ENCODE data around the gene JAKMIP1. TPM values are rescaled to one million over a fixed set of nuclear protein-coding genes. Genes with fewer than 3 reads are reported as not detected.

Gene JAKMIP1
- total and polyA plus RNA-seq, 2 donors (not counting 1 experiment from before 2014, with no cell fraction given) = 0.49 to 1.0 TPM

DNA sequence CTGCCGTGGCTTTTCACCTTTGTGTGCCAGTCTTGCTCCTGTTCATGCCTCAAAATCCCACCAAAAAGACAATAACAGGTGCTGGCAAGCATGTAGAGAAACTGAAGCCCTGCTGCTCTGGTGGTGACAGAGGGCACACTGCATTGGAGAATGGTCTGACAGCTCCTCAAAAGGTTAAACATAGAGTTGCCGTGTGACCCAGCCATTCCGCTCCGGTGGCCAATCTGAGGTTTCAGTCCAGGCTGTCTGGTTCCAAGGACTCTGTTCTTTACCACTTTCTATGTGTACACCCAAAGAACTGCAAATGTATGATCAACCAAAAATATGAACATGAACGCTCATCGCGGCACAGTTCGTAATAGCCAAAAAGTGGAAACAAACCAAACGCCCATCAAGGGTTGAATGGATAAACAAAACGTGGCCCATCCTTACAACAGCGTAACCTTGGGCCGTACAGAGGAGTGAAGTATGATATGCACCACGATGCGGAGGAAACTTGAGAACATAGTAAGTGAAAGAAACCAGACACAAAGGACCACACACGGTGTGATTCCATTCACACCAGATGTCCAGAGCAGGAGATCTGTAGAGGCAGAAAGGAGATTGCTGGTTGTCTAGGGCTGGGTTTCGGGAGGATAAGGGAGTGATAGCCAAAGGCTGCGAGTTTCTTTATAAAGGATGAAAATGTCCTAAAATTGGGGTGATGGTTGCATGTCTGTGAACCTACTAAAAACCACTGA is 35.7 kb upstream of the JAKMIP1 start:
- no peak for ATAC-seq (ENCODE audit: low read depth)
- Histone ChIP-seq H3K4me1 (ENCODE audit: control insufficient read depth in 2 of 2, insufficient read depth in 2 of 2, low read length in 2 of 2) (no peaks in the 10 kb centered on the region), H3K4me3 (ENCODE audit: control extremely low read depth in 1 of 5, extremely low read depth in 1 of 5, insufficient read depth in 1 of 5, low read depth in 2 of 5, low read length in 4 of 5) (no peak overlapping the region), H3K9ac (ENCODE audit: low read length) (no peak overlapping the region), H3K4me2 (replicated peaks; ENCODE audit: low read depth, low read length, poor library complexity, severe bottlenecking) (no peak overlapping the region), H3K36me3 (replicated peaks in 1 of 2; ENCODE audit: control extremely low read depth in 1 of 2, control insufficient read depth in 1 of 2, extremely low read depth in 1 of 2, insufficient read depth in 2 of 2, low read length in 1 of 2) (no peaks in the 10 kb centered on the region), H3K79me2 (ENCODE audit: control insufficient read depth, insufficient read depth, low read length) (no peaks in the 10 kb centered on the region), H3K9me3 (ENCODE audit: control extremely low read depth in 1 of 3, control insufficient read depth in 2 of 3, insufficient read depth in 1 of 3, low read length in 2 of 3) (peaks cover 0 to 3% (median 0%) of the 10 kb centered on the region in 3 donors), H4K20me1 (ENCODE audit: control insufficient read depth, insufficient read depth, low read length, poor library complexity, severe bottlenecking) (no peaks in the 10 kb centered on the region), H3K27ac (ENCODE audit: low read length in 2 of 2) (no peak overlapping the region), H2AFZ (ENCODE audit: insufficient read depth, low read depth, low read length, poor library complexity, severe bottlenecking) (no peak overlapping the region), H3K27me3 (replicated peaks in 1 of 4; ENCODE audit: control extremely low read depth in 1 of 4, control insufficient read depth in 3 of 4, insufficient read depth in 4 of 4, low read length in 3 of 4) (no peaks in the 10 kb centered on the region)
- ChIA-PET CTCF (no interaction called here), POLR2A (no interaction called here)
- WGBS (ENCODE audit: insufficient coverage) = 88% methylated on average over 14 of the region's 17 CpGs
- Mint-ChIP-seq H3K4me3 (no peak overlapping the region), H3K27ac (no peak overlapping the region), H3K9me3 (ENCODE audit: insufficient read depth) (no peaks in the 10 kb centered on the region), H3K4me1 (no peaks in the 10 kb centered on the region), H3K27me3 (no peaks in the 10 kb centered on the region)
- intact Hi-C loops (cut with micrococcal nuclease) = no loop called here
- DNase-seq = no peak
- TF ChIP-seq EZH2 (IDR thresholded peaks at IDR 0.05; ENCODE audit: borderline replicate concordance, insufficient read depth, low read depth, low read length, poor library complexity, severe bottlenecking) = no peak

- no peaks in the 10 kb centered on the region for H3K27me3 ChIP-seq (replicated peaks in 1 of 4; ENCODE audit: control extremely low read depth in 1 of 4, control insufficient read depth in 3 of 4, insufficient read depth in 4 of 4, low read length in 3 of 4)
- H3K27me3 Mint-ChIP-seq = no peaks in the 10 kb centered on the region
Observed at GRCh38 chr4:6235012-6235411, 34.7 kb upstream of the JAKMIP1 start.

More at GRCh38 chr4:6235012-6235411, 34.7 kb upstream of the JAKMIP1 start:
- 76% methylated on average over 5 of the region's 7 CpGs for WGBS (ENCODE audit: insufficient coverage)
- TF ChIP-seq EZH2 (IDR thresholded peaks at IDR 0.05; ENCODE audit: borderline replicate concordance, insufficient read depth, low read depth, low read length, poor library complexity, severe bottlenecking) = no peak
- TF ChIP-seq, protein P1, sequence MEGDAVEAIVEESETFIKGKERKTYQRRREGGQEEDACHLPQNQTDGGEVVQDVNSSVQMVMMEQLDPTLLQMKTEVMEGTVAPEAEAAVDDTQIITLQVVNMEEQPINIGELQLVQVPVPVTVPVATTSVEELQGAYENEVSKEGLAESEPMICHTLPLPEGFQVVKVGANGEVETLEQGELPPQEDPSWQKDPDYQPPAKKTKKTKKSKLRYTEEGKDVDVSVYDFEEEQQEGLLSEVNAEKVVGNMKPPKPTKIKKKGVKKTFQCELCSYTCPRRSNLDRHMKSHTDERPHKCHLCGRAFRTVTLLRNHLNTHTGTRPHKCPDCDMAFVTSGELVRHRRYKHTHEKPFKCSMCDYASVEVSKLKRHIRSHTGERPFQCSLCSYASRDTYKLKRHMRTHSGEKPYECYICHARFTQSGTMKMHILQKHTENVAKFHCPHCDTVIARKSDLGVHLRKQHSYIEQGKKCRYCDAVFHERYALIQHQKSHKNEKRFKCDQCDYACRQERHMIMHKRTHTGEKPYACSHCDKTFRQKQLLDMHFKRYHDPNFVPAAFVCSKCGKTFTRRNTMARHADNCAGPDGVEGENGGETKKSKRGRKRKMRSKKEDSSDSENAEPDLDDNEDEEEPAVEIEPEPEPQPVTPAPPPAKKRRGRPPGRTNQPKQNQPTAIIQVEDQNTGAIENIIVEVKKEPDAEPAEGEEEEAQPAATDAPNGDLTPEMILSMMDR (IDR thresholded peaks at IDR 0.05) = no peak
- peaks cover 0 to 3% (median 0%) of the 10 kb centered on the region in 3 donors for H3K9me3 ChIP-seq (ENCODE audit: control extremely low read depth in 1 of 3, control insufficient read depth in 2 of 3, insufficient read depth in 1 of 3, low read length in 2 of 3)
- H3K4me3 ChIP-seq (ENCODE audit: control extremely low read depth in 1 of 5, extremely low read depth in 1 of 5, insufficient read depth in 1 of 5, low read depth in 2 of 5, low read length in 4 of 5) = no peak overlapping the region
- Mint-ChIP-seq H3K4me1 (no peaks in the 10 kb centered on the region), H3K27ac (no peak overlapping the region), H3K9me3 (ENCODE audit: insufficient read depth) (no peaks in the 10 kb centered on the region), H3K4me3 (no peak overlapping the region)
- ATAC-seq (ENCODE audit: low read depth) (no peak), DNase-seq (no peak)
- no peaks in the 10 kb centered on the region for H3K4me1 ChIP-seq (ENCODE audit: control insufficient read depth in 2 of 2, insufficient read depth in 2 of 2, low read length in 2 of 2)
- H3K27ac ChIP-seq (ENCODE audit: low read length in 2 of 2) = no peak overlapping the region
- ChIA-PET CTCF (no interaction called here), POLR2A (no interaction called here)
- no peaks in the 10 kb centered on the region for H3K79me2 ChIP-seq (ENCODE audit: control insufficient read depth, insufficient read depth, low read length)
- no peak overlapping the region for H2AFZ ChIP-seq (ENCODE audit: insufficient read depth, low read depth, low read length, poor library complexity, severe bottlenecking)
- no peaks in the 10 kb centered on the region for H3K36me3 ChIP-seq (replicated peaks in 1 of 2; ENCODE audit: control extremely low read depth in 1 of 2, control insufficient read depth in 1 of 2, extremely low read depth in 1 of 2, insufficient read depth in 2 of 2, low read length in 1 of 2)
- no peak overlapping the region for H3K9ac ChIP-seq (ENCODE audit: low read length)
- H3K4me2 ChIP-seq (replicated peaks; ENCODE audit: low read depth, low read length, poor library complexity, severe bottlenecking) = no peak overlapping the region
- intact Hi-C loops (cut with micrococcal nuclease) = no loop called here
- no peaks in the 10 kb centered on the region for H4K20me1 ChIP-seq (ENCODE audit: control insufficient read depth, insufficient read depth, low read length, poor library complexity, severe bottlenecking)
